Endothelial cell (in vitro differentiated cells): ENCODE measurements around the gene MIP. TPM values are rescaled to one million over a fixed set of nuclear protein-coding genes. Genes with fewer than 3 reads are reported as not detected.
"Not testable (repeated sequence)": the region's sequence is repeated elsewhere in the genome, so short reads cannot be mapped to it uniquely, and the experiment has no call there.

Source experiments
- DNase-seq: peaks from one replicate; pipeline ENCODE4 v3.0.0; 2021; ENCODE audit warnings: low spot score
- H3K27ac Mint-ChIP-seq: one replicate; pipeline ENCODE4 v1.8.0; 2021; ENCODE audit warnings: mixed read lengths, inconsistent platforms; ENCODE audit not compliant: unreplicated experiment
- H3K27me3 Mint-ChIP-seq: one replicate; pipeline ENCODE4 v1.8.0; 2021; ENCODE audit warnings: mild to moderate bottlenecking, moderate library complexity, mixed read lengths, inconsistent platforms; ENCODE audit not compliant: unreplicated experiment
- H3K36me3 Mint-ChIP-seq: one replicate; pipeline ENCODE4 v1.8.0; 2021; ENCODE audit warnings: mild to moderate bottlenecking, low read depth, mixed read lengths, inconsistent platforms; ENCODE audit not compliant: unreplicated experiment
- H3K4me1 Mint-ChIP-seq: one replicate; pipeline ENCODE4 v1.8.0; 2021; ENCODE audit warnings: mild to moderate bottlenecking, mixed read lengths, inconsistent platforms; ENCODE audit not compliant: unreplicated experiment
- H3K4me3 Mint-ChIP-seq: one replicate; pipeline ENCODE4 v1.8.0; 2021; ENCODE audit warnings: mild to moderate bottlenecking, mixed read lengths, inconsistent platforms; ENCODE audit not compliant: unreplicated experiment
- H3K9me3 Mint-ChIP-seq: one replicate; pipeline ENCODE4 v1.8.0; 2021; ENCODE audit warnings: mixed read lengths, inconsistent platforms; ENCODE audit not compliant: unreplicated experiment
- total RNA-seq: library from RNA; stranded (reverse); fragmentation: NEBNext Ultra II Directional; extraction: Animal tissue kit (Norgen Biotek cat#: 25700); gene quantifications from one replicate; pipeline ENCODE4 v1.2.1, GENCODE V29; 2021; ENCODE audit not compliant: unreplicated experiment

Gene MIP
- total RNA-seq, 1 donor from 2014 or later, result 0.10 TPM

DNA sequence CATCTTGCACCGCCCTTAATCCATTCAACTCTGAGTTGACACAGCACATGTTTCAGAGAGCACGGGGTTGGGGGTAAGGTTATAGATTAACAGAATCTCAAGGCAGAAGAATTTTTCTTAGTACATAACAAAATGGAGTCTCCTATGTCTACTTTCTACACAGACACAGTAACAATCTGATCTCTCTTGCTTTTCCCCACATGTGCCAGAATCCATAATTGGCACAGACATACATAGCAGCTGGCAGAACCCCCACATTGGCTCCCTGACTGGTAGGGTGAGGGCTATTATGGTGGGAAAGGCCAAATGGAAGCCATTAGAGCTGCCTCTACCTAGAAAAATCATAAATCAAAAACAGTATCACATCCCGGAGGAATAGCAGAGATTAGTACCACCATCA lies 53.3 kb downstream of the MIP start:
- H3K4me1 Mint-ChIP-seq, H3K27me3 Mint-ChIP-seq, H3K36me3 Mint-ChIP-seq, H3K4me3 Mint-ChIP-seq, H3K27ac Mint-ChIP-seq, DNase-seq, H3K9me3 Mint-ChIP-seq: not testable (repeated sequence)

Other genes with a start within 250 kb of the MIP start
- gene RNF41, start 232.7 kb downstream of the MIP start, total RNA-seq, result 55.5 TPM
- 19.8 TPM for gene NABP2, start 230.3 kb downstream of the MIP start, total RNA-seq
- not detected for gene SLC39A5, start 224.6 kb downstream of the MIP start, total RNA-seq
- 48.5 TPM for gene ANKRD52, start 196.3 kb downstream of the MIP start, total RNA-seq
- gene COQ10A, start 187.7 kb downstream of the MIP start, total RNA-seq, result 20.3 TPM
- 187 TPM for gene CS, start 154.3 kb downstream of the MIP start, total RNA-seq
- 203 TPM for gene CNPY2, start 138.7 kb downstream of the MIP start, total RNA-seq
- 55.7 TPM for gene PAN2, start 120.7 kb downstream of the MIP start, total RNA-seq
- 0.80 TPM for gene IL23A, start 115.8 kb downstream of the MIP start, total RNA-seq
- gene STAT2, start 94.5 kb downstream of the MIP start, total RNA-seq, result 97.3 TPM
- gene APOF, start 91.8 kb downstream of the MIP start, total RNA-seq, result not detected
- 34.2 TPM for gene TIMELESS, start 5.2 kb downstream of the MIP start, total RNA-seq
- 2.0 TPM for gene SPRYD4, start 13.9 kb upstream of the MIP start, total RNA-seq
- 0.21 TPM for gene GLS2, start 33.5 kb upstream of the MIP start, total RNA-seq
- 122 TPM for gene RBMS2, start 67.2 kb upstream of the MIP start, total RNA-seq
- 165 TPM for gene BAZ2A, start 175.7 kb upstream of the MIP start, total RNA-seq
- gene ATP5F1B, start 191.3 kb upstream of the MIP start, total RNA-seq, result 519 TPM
- gene PTGES3, start 233.6 kb upstream of the MIP start, total RNA-seq, result 165 TPM